ENCODE data around the gene TBC1D4. TPM values are rescaled to one million over a fixed set of nuclear protein-coding genes. Genes with fewer than 3 reads are reported as not detected.

TBC1D4 gene
- 37.1 and 38.2 TPM in 2 replicates for total RNA-seq (2014; rRNA removed; shearing (Covaris generic))
- 17.9 and 18.7 TPM in 2 replicates for polyA plus RNA-seq (2016; fragmentation: Nextera tagmentation; extraction: Ambion mirVana)
- long read RNA-seq, partial matches to known transcripts = 13 of 13 reads
- long read RNA-seq, other reads (novel, unspliced or antisense) = 0 of 13 reads

GRCh38 chr13:75482070-75482819, at the start of gene TBC1D4:
TSS of gene TBC1D4 (minus strand) at chr13:75482169. CDS start at chr13:75481767, 402 bp downstream.
- peak; percentile 96 for DNase-seq (ENCODE audit: low spot score)
- H4K20me1 ChIP-seq (replicated peaks; ENCODE audit: insufficient read depth) = 0 out of 2 replicates have a peak, but pooled peaks cover 13% of the 10 kb centered on the region
- H3K9me3 Mint-ChIP-seq = no peaks in the 10 kb centered on the region; the same call in 2 of the 3 replicates
- H3K36me3 Mint-ChIP-seq (ENCODE audit: low read depth) = peaks cover 3% of the 10 kb centered on the region; the same call in 1 of the 3 replicates
- H3F3A ChIP-seq (replicated peaks; ENCODE audit: low read depth) = no peaks in the 10 kb centered on the region; the same call in 1 of the 2 replicates
- H3K4me2 ChIP-seq = peak within 1 kb of the TSS; percentile 72
- H3K27ac Mint-ChIP-seq = peak within 1 kb of the TSS; percentile 90
- peaks cover 22% of the 10 kb centered on the region for H3K27me3 Mint-ChIP-seq (ENCODE audit: insufficient read depth, low read depth, poor library complexity)
- H3K4me1 Mint-ChIP-seq = peaks cover 41% of the 10 kb centered on the region
- H3K27ac ChIP-seq (ENCODE audit: low read depth) = peak within 1 kb of the TSS; percentile 8
- TF ChIP-seq STAT1 (IDR thresholded peaks at IDR 0.05; ENCODE audit: unreplicated experiment) = no peak
- peak; percentile 70 to 91 for TF ChIP-seq CTCF (conservative IDR thresholded peaks at IDR 0.05; ENCODE audit: low read depth in 2 of 2)
- TF ChIP-seq ZNF114 (CRISPR knock-in tag; IDR thresholded peaks at IDR 0.05) = no peak
- TF ChIP-seq EZH2 (IDR thresholded peaks at IDR 0.05; ENCODE audit: low read depth, unreplicated experiment) = no peak
- TF ChIP-seq JUNB (IDR thresholded peaks at IDR 0.05; ENCODE audit: unreplicated experiment) = no peak
- TF ChIP-seq, protein P1, sequence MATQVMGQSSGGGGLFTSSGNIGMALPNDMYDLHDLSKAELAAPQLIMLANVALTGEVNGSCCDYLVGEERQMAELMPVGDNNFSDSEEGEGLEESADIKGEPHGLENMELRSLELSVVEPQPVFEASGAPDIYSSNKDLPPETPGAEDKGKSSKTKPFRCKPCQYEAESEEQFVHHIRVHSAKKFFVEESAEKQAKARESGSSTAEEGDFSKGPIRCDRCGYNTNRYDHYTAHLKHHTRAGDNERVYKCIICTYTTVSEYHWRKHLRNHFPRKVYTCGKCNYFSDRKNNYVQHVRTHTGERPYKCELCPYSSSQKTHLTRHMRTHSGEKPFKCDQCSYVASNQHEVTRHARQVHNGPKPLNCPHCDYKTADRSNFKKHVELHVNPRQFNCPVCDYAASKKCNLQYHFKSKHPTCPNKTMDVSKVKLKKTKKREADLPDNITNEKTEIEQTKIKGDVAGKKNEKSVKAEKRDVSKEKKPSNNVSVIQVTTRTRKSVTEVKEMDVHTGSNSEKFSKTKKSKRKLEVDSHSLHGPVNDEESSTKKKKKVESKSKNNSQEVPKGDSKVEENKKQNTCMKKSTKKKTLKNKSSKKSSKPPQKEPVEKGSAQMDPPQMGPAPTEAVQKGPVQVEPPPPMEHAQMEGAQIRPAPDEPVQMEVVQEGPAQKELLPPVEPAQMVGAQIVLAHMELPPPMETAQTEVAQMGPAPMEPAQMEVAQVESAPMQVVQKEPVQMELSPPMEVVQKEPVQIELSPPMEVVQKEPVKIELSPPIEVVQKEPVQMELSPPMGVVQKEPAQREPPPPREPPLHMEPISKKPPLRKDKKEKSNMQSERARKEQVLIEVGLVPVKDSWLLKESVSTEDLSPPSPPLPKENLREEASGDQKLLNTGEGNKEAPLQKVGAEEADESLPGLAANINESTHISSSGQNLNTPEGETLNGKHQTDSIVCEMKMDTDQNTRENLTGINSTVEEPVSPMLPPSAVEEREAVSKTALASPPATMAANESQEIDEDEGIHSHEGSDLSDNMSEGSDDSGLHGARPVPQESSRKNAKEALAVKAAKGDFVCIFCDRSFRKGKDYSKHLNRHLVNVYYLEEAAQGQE (IDR thresholded peaks at IDR 0.05; ENCODE audit: unreplicated experiment) = no peak
- TF ChIP-seq CREB1 (CRISPR knock-in tag; IDR thresholded peaks at IDR 0.05; ENCODE audit: low read depth) = no peak
- peak; percentile 71 for TF ChIP-seq POLR2AphosphoS5 (IDR thresholded peaks at IDR 0.05; ENCODE audit: low read depth)
- no peak for TF ChIP-seq NANOG (IDR thresholded peaks at IDR 0.05; ENCODE audit: borderline replicate concordance)
- no peak for TF ChIP-seq ZNF331 (CRISPR knock-in tag; IDR thresholded peaks at IDR 0.05; ENCODE audit: low read depth)
- TF ChIP-seq EZH2phosphoT487 (IDR thresholded peaks at IDR 0.05; ENCODE audit: unreplicated experiment) = no peak
- H3K4me3 Mint-ChIP-seq = peak within 1 kb of the TSS; percentile 92
- peaks cover 34% of the 10 kb centered on the region for H3K79me2 ChIP-seq (replicated peaks; ENCODE audit: insufficient read depth)
- peaks cover 14% of the 10 kb centered on the region for H3K27me3 ChIP-seq (ENCODE audit: insufficient read depth)
- peaks cover 11% of the 10 kb centered on the region for H3K4me1 ChIP-seq (ENCODE audit: insufficient read depth)
- ATAC-seq = peak; percentile 79
- peak within 1 kb of the TSS; percentile 80; the same call in 1 of the 2 replicates for H2AFZ ChIP-seq
- H3K36me3 ChIP-seq (ENCODE audit: insufficient read depth) = no peaks in the 10 kb centered on the region
- H3K9me2 ChIP-seq (ENCODE audit: insufficient read depth) = no peaks in the 10 kb centered on the region
- H3K4me3 ChIP-seq = peak within 1 kb of the TSS; percentile 72
